LNCaP clone FGC (cell line): Measurements from ENCODE around the gene MAP7.

Experiments used
- DNase-seq: peaks from one replicate; pipeline ENCODE4 v3.0.0-alpha.2; 2011; ENCODE audit warnings: low read depth
- H3K4me3 ChIP-seq: 2 replicates; pipeline ENCODE4 v1.5.1; 2011; ENCODE audit warnings: mild to moderate bottlenecking, low read depth, low read length, control low read depth
- CTCF ChIP-seq: IDR thresholded peaks from 2 replicates; pipeline ENCODE4 v1.5.1; 2012; ENCODE audit warnings: mild to moderate bottlenecking; ENCODE audit not compliant: control insufficient read depth, insufficient read depth; ENCODE audit errors: extremely low read depth

Gene MAP7

GRCh38 chr6:136525586-136526195, 24.5 kb downstream of the MAP7 start:
- TF ChIP-seq CTCF, result no peak
- no peak overlapping the region for H3K4me3 ChIP-seq
- DNase-seq, result no peak

- H3K4me3 ChIP-seq, result no peak overlapping the region
- TF ChIP-seq CTCF, result no peak
- DNase-seq, result no peak
Observed at GRCh38 chr6:136524936-136525413, 25.2 kb downstream of the MAP7 start.

DNA sequence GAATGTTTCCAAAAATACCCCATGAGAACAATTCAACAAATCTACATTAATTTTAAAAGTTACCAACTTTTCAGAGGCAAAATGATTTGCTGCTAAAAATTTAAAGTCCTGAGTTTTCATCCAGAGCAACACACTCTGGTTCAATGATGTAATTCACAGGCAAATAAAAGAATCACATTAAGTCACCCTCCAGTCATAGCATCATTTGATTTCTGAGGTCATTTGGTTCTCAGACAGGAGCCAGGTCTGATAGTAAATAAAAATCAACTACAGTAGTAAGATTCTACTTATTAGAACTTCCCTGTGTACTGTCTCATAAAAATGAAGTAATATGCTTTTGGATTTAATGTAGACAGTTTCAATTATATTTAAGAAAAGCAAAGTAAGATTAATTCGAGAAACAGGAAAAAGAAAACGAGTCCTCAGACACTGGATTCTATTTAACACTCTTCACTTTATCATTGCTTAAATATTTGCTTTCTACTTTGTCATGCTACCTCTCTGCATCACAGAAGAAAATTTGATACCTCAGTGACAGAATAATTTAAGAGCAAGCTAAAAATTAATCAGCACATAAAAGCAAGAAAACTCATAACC, 25.8 kb downstream of the MAP7 start:
- DNase-seq, result no peak
- H3K4me3 ChIP-seq, result no peak overlapping the region
- no peak for TF ChIP-seq CTCF

GRCh38 chr6:136523196-136523595, 27.0 kb downstream of the MAP7 start:
- TF ChIP-seq CTCF, result no peak
- H3K4me3 ChIP-seq, result no peak overlapping the region
- no peak for DNase-seq

GRCh38 chr6:136522636-136523035, 27.6 kb downstream of the MAP7 start:
- no peak for TF ChIP-seq CTCF
- DNase-seq, result no peak
- no peak overlapping the region for H3K4me3 ChIP-seq

DNA sequence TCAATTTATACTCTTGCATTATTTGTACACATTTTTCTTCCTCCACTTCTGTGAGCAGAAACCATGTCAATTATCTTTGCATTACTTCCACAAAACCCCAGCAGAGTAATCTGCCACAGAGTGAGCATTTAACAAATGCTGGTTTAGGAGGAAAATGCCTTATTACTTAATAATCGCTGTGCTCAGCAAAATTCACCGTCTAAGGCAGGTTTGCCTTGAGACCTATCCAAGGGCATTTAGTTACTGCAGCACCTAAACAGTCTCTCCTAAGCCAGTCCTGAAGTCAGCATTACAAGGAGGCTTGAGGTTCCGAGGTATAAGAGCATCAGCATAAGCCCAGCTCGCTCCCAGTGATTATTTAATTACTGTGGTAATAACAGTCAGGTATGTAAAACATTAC, 28.3 kb downstream of the MAP7 start:
- TF ChIP-seq CTCF, result no peak
- H3K4me3 ChIP-seq, result no peak overlapping the region
- no peak for DNase-seq

DNA sequence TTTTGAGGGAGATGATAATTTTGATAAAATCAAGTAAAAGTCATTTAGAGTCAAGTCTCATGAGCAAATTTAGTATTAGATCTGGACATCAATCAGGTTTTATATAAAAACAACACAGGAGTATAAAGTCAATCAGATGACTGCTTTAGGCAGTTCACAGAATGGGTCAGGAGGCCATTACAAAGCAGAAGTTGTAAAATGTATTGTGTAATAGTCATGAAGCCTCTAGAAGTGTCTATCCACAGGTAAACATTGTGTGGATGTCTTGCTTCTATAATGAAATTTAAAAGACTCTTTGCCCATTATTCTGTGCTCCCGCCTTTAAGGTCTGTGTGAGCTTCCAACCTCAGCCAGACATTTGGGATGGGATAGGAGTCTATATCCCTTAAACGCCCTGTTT, 28.8 kb downstream of the MAP7 start:
- TF ChIP-seq CTCF, result no peak

More for the DNA sequence above, 28.8 kb downstream of the MAP7 start:
- no peak overlapping the region for H3K4me3 ChIP-seq
- no peak for DNase-seq
